GM21786 (cell line): Measurements from ENCODE around the gene NCKAP1.
"Not testable (repeated sequence)": the region's sequence is repeated elsewhere in the genome, so short reads cannot be mapped to it uniquely, and the experiment has no call there.

Experiments used
- ATAC-seq: cut with Tn5 transposase; IDR thresholded peaks from one replicate; pipeline ENCODE4 v1.9.1; 2021; ENCODE audit not compliant: unreplicated experiment

NCKAP1 gene

GRCh38 chr2:182880100-182880499 lies 158.2 kb downstream of the NCKAP1 start:
- ATAC-seq, result not testable (repeated sequence)

GRCh38 chr2:182876653-182877052 lies 161.6 kb downstream of the NCKAP1 start:
- not testable (repeated sequence) for ATAC-seq

- no peak for ATAC-seq
Measured at GRCh38 chr2:182870227-182870626, 168.0 kb downstream of the NCKAP1 start.

- no peak for ATAC-seq
Measured at GRCh38 chr2:182868054-182868796, 170.0 kb downstream of the NCKAP1 start.

- ATAC-seq, result no peak
Measured at GRCh38 chr2:182867426-182868053, 170.7 kb downstream of the NCKAP1 start.

- no peak for ATAC-seq
Measured at GRCh38 chr2:182866461-182867406, 171.5 kb downstream of the NCKAP1 start, which contains the start of gene FRZB. FRZB (minus strand) TSS chr2:182866637; CDS start chr2:182866552, 85 bp downstream.

GRCh38 chr2:182866095-182866460 lies 172.2 kb downstream of the NCKAP1 start:
- ATAC-seq, result no peak

GRCh38 chr2:182864949-182865570 lies 173.2 kb downstream of the NCKAP1 start:
- ATAC-seq, result no peak

GRCh38 chr2:182863642-182864041 lies 174.6 kb downstream of the NCKAP1 start:
- ATAC-seq, result no peak

GRCh38 chr2:182862091-182862490 lies 176.2 kb downstream of the NCKAP1 start:
- ATAC-seq, result no peak

GRCh38 chr2:182860858-182861257 lies 177.4 kb downstream of the NCKAP1 start:
- ATAC-seq, result no peak
